ENCODE data around the gene NUB1.
A peak's percentile ranks its signal among the peaks of the same experiment; 100 is the strongest.

The NUB1 gene

DNA sequence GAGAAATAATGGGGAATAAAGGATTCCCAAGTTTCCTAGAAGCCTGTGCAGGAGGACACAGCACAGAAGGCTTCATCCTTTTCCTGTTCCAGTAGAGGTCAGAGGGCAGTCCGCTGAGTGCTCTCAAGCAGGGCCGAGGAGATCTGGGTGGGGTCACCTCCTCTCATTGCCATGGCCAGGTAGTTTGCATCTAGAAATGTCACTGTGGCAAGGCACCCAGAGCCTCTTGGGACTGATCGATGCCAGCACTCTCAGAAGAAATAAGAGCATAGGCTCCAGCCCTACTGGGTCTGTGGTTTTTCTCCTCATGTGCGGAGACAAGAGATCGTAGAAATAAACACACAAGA lies 7.9 kb downstream of the NUB1 start:
- Histone ChIP-seq H3K36me3 (peaks cover 71% of the 10 kb centered on the region), H3K9me3 (ENCODE audit: severe bottlenecking) (no peaks in the 10 kb centered on the region), H3K27me3 (ENCODE audit: insufficient read depth, low read depth, severe bottlenecking) (no peaks in the 10 kb centered on the region), H3K27ac (no peak overlapping the region), H3K4me3 (ENCODE audit: low read depth, low read length) (no peak overlapping the region)
- TF ChIP-seq, protein P1, sequence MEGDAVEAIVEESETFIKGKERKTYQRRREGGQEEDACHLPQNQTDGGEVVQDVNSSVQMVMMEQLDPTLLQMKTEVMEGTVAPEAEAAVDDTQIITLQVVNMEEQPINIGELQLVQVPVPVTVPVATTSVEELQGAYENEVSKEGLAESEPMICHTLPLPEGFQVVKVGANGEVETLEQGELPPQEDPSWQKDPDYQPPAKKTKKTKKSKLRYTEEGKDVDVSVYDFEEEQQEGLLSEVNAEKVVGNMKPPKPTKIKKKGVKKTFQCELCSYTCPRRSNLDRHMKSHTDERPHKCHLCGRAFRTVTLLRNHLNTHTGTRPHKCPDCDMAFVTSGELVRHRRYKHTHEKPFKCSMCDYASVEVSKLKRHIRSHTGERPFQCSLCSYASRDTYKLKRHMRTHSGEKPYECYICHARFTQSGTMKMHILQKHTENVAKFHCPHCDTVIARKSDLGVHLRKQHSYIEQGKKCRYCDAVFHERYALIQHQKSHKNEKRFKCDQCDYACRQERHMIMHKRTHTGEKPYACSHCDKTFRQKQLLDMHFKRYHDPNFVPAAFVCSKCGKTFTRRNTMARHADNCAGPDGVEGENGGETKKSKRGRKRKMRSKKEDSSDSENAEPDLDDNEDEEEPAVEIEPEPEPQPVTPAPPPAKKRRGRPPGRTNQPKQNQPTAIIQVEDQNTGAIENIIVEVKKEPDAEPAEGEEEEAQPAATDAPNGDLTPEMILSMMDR (IDR thresholded peaks at IDR 0.05; ENCODE audit: low read depth, low read length), result no peak
- DNase-seq, result no peak

DNA sequence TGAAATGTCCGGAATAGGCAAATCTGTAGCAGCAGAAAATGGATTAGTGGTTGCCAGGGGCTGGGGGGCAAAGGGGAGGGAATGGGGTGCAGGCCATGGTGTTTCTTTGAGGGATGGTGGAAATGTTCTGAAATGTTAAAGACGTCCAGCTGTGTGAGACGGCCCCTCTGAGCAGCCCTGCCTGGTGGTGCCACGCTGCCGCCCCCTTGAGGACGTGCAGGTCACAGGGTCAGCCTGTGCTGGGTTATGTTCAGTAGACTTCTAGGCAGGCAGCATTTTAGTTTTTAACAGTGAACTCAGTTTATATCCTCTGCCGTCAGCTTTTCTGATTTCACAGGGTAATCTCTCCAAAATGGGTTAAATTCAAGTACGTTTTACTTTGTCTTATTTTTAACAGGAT lies 9.4 kb downstream of the NUB1 start:
- Histone ChIP-seq H3K27ac (no peak overlapping the region), H3K4me3 (ENCODE audit: low read depth, low read length) (no peak overlapping the region)
- DNase-seq, result peak; percentile 39

DNA sequence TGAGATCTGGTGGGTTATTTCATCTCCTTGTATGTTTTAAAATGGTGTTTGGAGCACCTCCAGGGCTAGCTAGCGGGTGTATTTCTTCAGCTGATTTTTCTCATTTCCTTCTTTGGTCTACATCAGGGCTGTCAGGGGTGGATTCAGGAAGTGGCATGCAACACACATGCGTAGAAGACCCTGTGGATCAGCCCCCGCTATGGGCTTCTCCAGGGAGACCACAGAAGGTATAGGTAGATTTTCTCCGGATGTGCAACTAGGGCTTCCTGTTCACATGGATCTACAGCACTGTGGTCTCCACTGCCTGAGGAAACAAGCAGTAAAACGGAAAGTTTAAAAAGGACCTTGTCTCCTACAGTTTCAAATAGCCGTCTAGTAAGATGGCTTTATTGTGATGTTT lies 10.4 kb downstream of the NUB1 start:
- DNase-seq, result no peak
- no peak overlapping the region for H3K4me3 ChIP-seq (ENCODE audit: low read depth, low read length)
- H3K9me3 ChIP-seq (ENCODE audit: severe bottlenecking), result no peaks in the 10 kb centered on the region
- peaks cover 72% of the 10 kb centered on the region for H3K36me3 ChIP-seq
- H3K27me3 ChIP-seq (ENCODE audit: insufficient read depth, low read depth, severe bottlenecking), result no peaks in the 10 kb centered on the region
- TF ChIP-seq, protein P1 (IDR thresholded peaks at IDR 0.05; ENCODE audit: low read depth, low read length), result no peak
- no peak overlapping the region for H3K27ac ChIP-seq

More for the DNA sequence above, 9.4 kb downstream of the NUB1 start:
- H3K9me3 ChIP-seq (ENCODE audit: severe bottlenecking), result no peaks in the 10 kb centered on the region
- no peaks in the 10 kb centered on the region for H3K27me3 ChIP-seq (ENCODE audit: insufficient read depth, low read depth, severe bottlenecking)
- H3K36me3 ChIP-seq, result peaks cover 71% of the 10 kb centered on the region
- TF ChIP-seq, protein P1 (IDR thresholded peaks at IDR 0.05; ENCODE audit: low read depth, low read length), result peak; percentile 48

DNA sequence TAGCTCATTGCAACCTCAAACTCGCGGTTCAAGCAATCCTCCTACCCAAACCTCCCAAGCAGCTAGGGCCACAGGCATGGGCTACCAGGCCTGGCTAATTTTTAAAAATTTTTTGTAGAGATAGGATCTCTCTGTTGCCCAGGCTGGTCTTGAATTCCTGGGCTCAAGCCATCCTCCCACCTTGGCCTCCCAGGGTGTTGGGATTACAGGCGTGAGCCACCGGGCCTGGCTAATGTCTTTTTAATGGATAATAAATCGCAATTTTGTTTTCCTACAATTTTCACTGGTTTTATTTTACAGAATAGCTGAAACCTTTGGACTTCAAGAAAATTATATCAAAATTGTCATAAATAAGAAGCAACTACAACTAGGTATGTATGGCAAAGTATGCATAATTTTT lies 10.9 kb downstream of the NUB1 start:
- no peak overlapping the region for H3K4me3 ChIP-seq (ENCODE audit: low read depth, low read length)
- peaks cover 72% of the 10 kb centered on the region for H3K36me3 ChIP-seq
- no peak overlapping the region for H3K27ac ChIP-seq
- TF ChIP-seq, protein P1 (IDR thresholded peaks at IDR 0.05; ENCODE audit: low read depth, low read length), result no peak
- no peak for DNase-seq
- no peaks in the 10 kb centered on the region for H3K27me3 ChIP-seq (ENCODE audit: insufficient read depth, low read depth, severe bottlenecking)
- no peaks in the 10 kb centered on the region for H3K9me3 ChIP-seq (ENCODE audit: severe bottlenecking)

DNA sequence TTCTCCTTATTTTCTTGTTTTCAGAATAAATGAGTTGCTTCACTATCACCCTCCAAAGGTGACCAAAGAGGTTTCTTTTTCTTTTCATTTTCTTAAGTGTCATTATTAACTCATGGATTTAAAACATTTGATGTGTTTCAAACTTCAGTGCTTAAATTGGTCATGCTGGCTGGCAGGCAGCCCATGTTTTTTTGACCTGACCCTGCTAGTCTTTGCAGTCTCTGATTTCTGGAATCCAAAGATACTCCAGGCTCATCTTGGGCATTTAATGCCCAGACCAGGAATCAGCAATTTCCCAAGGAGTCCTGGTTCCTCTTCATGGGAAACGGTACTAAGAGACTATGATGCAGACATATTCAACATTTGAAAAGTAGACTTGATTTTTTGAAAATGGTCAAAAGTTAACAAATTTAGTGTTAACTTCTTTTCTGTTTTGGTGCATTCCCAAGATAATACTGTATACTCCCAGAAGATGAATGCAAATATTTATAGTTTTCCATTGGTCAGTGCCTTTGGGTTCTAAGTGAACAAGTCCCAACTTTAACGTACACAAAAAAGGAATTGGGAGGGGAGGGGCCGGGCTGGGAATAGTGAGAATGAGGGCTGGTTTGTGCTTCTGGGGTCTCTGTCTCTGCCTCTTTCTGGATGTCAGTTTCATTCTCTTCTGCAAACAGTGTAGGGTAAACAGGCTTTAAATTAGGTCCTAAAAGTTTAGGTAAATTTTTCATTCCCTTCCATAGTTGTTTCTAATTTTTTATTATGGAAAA lies 19.8 kb downstream of the NUB1 start:
- DNase-seq, result no peak
- TF ChIP-seq, protein P1 (IDR thresholded peaks at IDR 0.05; ENCODE audit: low read depth, low read length), result no peak
- H3K9me3 ChIP-seq (ENCODE audit: severe bottlenecking), result no peaks in the 10 kb centered on the region
- no peak overlapping the region for H3K27ac ChIP-seq
- no peak overlapping the region for H3K4me3 ChIP-seq (ENCODE audit: low read depth, low read length)
- no peaks in the 10 kb centered on the region for H3K27me3 ChIP-seq (ENCODE audit: insufficient read depth, low read depth, severe bottlenecking)
- peaks cover 43% of the 10 kb centered on the region for H3K36me3 ChIP-seq

DNA sequence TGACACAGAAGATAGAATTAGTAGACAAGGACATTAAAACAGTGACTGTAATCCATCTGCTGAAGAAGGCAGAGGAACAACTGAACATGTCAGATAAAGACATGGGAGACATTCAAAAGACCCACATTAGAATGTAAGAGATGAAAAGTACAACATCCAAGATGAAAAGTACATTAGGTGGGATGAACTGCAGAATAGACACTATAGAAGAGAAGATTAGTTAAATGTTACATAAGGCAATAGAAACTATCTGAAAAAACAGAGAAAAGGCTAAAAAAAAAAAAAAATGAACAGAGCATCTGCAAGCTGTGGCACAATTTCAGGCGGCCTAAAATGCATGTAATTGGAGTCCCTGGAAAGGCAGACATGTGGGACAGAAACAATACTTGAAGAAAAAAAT lies 21.6 kb downstream of the NUB1 start:
- H3K27me3 ChIP-seq (ENCODE audit: insufficient read depth, low read depth, severe bottlenecking), result no peaks in the 10 kb centered on the region
- H3K9me3 ChIP-seq (ENCODE audit: severe bottlenecking), result no peaks in the 10 kb centered on the region
- DNase-seq, result no peak
- TF ChIP-seq, protein P1 (IDR thresholded peaks at IDR 0.05; ENCODE audit: low read depth, low read length), result no peak
- peaks cover 28% of the 10 kb centered on the region for H3K36me3 ChIP-seq
- no peak overlapping the region for H3K27ac ChIP-seq
- no peak overlapping the region for H3K4me3 ChIP-seq (ENCODE audit: low read depth, low read length)
